ENCODE measurements around the gene CAMKK1. TPM values are rescaled to one million over a fixed set of nuclear protein-coding genes. Genes with fewer than 3 reads are reported as not detected.
"Not testable (repeated sequence)": the region's sequence is repeated elsewhere in the genome, so short reads cannot be mapped to it uniquely, and the experiment has no call there.

The CAMKK1 gene
- total and polyA plus RNA-seq, 9 donors: 2.8 to 15.1 (median 7.1) TPM

GRCh38 chr17:3857261-3858105, 35.4 kb downstream of the CAMKK1 start:
- TF ChIP-seq POLR2A (IDR thresholded peaks at IDR 0.05) (no peak), CTCF (IDR thresholded peaks at IDR 0.05) (no peak), EP300 (IDR thresholded peaks at IDR 0.05) (no peak)
- peak in 1 of 5 donors; percentile 6 for DNase-seq
- Histone ChIP-seq H3K4me1 (ENCODE audit: insufficient read depth) (no peaks in the 10 kb centered on the region), H3K9me3 (no peaks in the 10 kb centered on the region), H3K27me3 (no peaks in the 10 kb centered on the region), H3K27ac (no peak overlapping the region), H3K4me3 (no peak overlapping the region), H3K36me3 (no peaks in the 10 kb centered on the region)
- 78 to 81% (median 80%) methylated on average over 16 of the region's 16 CpGs for WGBS, 3 donors
- intact Hi-C loops (cut with DNase I): loop anchor here in 1 of 4 donors (10.0 kb wide), 1 partner anchor 123 kb away; no protein-coding TSS in a partner anchor

- not testable (repeated sequence) for H3K27ac ChIP-seq; H3K27me3 ChIP-seq; DNase-seq; H3K36me3 ChIP-seq; H3K9me3 ChIP-seq; H3K4me1 ChIP-seq (ENCODE audit: insufficient read depth); H3K4me3 ChIP-seq
- intact Hi-C loops (cut with DNase I): loop anchor here in 1 of 4 donors (10.0 kb wide), 1 partner anchor 119 kb away; no protein-coding TSS in a partner anchor
- WGBS, 3 donors: 90 to 94% (median 91%) methylated on average over 13 to 26 of the region's 36 CpGs
Observed at GRCh38 chr17:3854204-3854603, 38.6 kb downstream of the CAMKK1 start.

- no peak for DNase-seq
- 77 to 82% (median 80%) methylated on average over 10 of the region's 10 CpGs for WGBS, 3 donors
- H3K27ac ChIP-seq: no peak overlapping the region
- H3K4me1 ChIP-seq (ENCODE audit: insufficient read depth): no peaks in the 10 kb centered on the region
- no peak for TF ChIP-seq POLR2A (IDR thresholded peaks at IDR 0.05)
- TF ChIP-seq CTCF (IDR thresholded peaks at IDR 0.05): no peak
- TF ChIP-seq EP300 (IDR thresholded peaks at IDR 0.05): no peak
- no peaks in the 10 kb centered on the region for H3K36me3 ChIP-seq
- H3K4me3 ChIP-seq: no peak overlapping the region
- intact Hi-C loops (cut with DNase I): loop anchor here in 1 of 4 donors (10.0 kb wide), 1 partner anchor 118 kb away; no protein-coding TSS in a partner anchor
- no peaks in the 10 kb centered on the region for H3K9me3 ChIP-seq
- no peaks in the 10 kb centered on the region for H3K27me3 ChIP-seq
Observed at GRCh38 chr17:3852561-3852960, 40.3 kb downstream of the CAMKK1 start.

- no peak overlapping the region for H3K27ac ChIP-seq
- no peaks in the 10 kb centered on the region for H3K9me3 ChIP-seq
- 73 to 76% (median 75%) methylated on average over 24 of the region's 24 CpGs for WGBS, 3 donors
- no peaks in the 10 kb centered on the region for H3K4me1 ChIP-seq (ENCODE audit: insufficient read depth)
- no peaks in the 10 kb centered on the region for H3K36me3 ChIP-seq
- H3K27me3 ChIP-seq: no peaks in the 10 kb centered on the region
- DNase-seq: no peak
- TF ChIP-seq EP300 (IDR thresholded peaks at IDR 0.05): no peak
- TF ChIP-seq POLR2A (IDR thresholded peaks at IDR 0.05): no peak
- no peak for TF ChIP-seq CTCF (IDR thresholded peaks at IDR 0.05)
- intact Hi-C loops (cut with DNase I): loop anchor here in 1 of 4 donors (10.0 kb wide), 1 partner anchor 117 kb away; no protein-coding TSS in a partner anchor
- no peak overlapping the region for H3K4me3 ChIP-seq
Observed at GRCh38 chr17:3851461-3852100, 41.3 kb downstream of the CAMKK1 start.

Data from ovary (tissue), 9 donors.